HG03469 (cell line): ENCODE data around the gene VWA3A.
A peak's percentile ranks its signal among the peaks of the same experiment; 100 is the strongest.
"Not testable (repeated sequence)": the region's sequence is repeated elsewhere in the genome, so short reads cannot be mapped to it uniquely, and the experiment has no call there.

Source experiments
- ATAC-seq: cut with Tn5 transposase; IDR thresholded peaks from one replicate; pipeline ENCODE4 v1.9.1; 2021; ENCODE audit warnings: mild to moderate bottlenecking, moderate library complexity, moderate number of reproducible peaks; ENCODE audit not compliant: unreplicated experiment

Gene VWA3A

DNA sequence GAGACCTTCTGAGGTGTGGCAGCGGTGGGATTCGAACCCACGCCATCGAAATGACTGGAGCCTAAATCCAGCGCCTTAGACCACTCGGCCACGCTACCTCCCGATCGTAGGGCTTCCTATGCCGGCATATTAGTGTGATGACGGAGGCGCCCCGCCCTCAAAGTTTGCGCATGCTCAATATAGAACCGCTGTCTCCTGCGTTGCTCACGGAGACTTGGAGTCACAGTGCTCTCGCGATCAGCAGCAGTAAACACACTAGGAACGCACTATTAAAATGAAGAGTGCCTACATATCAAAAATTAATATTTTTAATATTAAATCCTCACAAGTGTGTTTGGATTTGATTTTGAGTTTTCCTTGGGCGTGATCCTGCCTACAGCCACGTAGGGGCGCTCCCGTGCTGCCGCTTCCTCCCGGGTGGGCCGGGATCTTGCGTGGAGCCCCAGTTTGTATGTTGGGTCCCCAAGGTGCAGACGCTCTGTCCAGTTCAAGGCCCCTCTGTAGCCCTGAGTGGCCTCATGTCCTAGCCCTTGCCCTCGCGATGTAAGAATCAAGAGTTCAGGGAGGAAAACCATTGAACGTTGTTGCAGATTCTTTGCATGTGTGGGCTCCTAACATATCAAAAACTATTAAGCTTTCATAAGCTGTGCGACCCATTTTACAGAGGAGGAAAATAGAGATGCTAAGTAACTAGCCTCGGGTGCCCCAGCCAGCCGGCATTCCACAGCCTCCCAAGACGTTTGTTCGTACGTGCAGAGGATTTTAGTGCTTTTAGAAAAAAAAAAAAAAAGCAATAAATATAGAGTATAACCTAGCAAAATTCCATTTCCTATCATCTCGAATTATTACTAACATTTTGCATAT lies 103.6 kb downstream of the VWA3A start:
- peak; percentile 23 for ATAC-seq

- not testable (repeated sequence) for ATAC-seq
These were observed 104.3 kb downstream of the VWA3A start for GRCh38 chr16:22196559-22197168.

DNA sequence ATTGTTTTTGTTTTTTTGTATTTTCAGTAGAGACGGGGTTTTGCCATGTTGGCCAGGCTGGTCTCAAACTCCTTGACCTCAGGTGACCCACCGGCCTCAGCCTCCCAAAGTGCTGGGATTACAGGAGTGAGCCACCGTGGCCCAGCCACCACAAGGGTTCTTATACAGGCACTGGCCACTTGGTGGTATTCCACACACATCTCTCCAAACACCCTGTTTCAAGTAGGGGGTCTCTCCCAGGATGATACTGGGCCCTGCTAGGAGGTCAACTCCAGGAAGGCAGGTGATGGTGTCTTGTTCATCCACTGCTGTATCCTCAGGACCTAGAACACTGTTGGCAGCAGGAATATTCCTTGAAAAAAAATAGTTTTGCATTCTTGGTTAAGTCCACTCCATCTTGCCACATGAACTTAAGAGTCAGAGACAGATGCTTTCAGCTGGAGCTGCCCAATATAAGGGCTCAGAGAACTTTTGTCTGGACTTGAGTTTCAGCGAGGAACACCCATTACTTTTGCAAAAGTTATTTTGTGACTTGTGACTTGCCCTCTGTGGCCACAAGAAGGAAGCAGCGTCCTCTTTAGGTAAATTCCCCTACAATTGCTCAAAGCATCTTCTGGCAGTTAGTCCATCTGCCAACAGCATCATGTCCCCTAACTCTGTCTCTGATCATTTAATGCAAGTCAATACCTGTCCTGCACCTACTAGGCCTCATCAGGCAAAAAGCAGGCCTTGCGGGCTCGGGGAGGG lies 106.4 kb downstream of the VWA3A start:
- ATAC-seq: no peak

DNA sequence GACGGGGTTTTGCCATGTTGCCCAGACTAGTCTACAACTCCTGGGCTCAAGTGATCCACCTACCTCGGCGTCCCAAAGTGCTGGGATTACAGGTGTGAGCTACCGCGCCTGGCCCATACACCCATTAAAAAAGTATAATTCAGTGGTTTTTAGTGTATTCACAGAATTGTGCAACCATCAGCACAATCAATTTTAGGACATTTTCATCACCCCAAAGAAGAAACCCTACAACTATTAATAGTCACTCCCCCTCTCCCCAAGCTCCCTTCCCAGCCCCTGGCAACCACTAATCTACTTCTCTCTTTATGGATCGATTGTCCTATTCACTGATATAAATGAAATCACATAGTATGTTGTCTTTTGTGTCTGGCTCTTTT lies 109.9 kb downstream of the VWA3A start:
- ATAC-seq: no peak

DNA sequence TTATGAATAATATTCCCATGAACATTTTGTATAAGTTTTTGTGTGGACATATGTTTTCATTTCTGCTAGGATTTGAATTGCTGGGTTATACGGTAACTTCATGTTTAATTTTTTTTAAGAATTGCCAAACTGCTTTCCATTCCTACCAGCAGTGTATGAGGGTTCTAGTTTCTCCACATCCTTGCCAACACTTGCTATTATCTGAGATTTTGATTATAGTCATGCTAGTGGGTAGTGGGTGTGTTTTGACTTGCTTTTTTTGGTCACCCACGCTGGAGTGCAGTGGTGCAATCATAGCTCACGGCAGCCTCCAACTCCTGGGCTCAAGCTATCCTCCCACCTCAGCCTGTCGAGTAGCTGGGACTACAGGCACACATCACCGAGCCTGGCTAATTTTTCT lies 110.8 kb downstream of the VWA3A start:
- ATAC-seq: no peak

DNA sequence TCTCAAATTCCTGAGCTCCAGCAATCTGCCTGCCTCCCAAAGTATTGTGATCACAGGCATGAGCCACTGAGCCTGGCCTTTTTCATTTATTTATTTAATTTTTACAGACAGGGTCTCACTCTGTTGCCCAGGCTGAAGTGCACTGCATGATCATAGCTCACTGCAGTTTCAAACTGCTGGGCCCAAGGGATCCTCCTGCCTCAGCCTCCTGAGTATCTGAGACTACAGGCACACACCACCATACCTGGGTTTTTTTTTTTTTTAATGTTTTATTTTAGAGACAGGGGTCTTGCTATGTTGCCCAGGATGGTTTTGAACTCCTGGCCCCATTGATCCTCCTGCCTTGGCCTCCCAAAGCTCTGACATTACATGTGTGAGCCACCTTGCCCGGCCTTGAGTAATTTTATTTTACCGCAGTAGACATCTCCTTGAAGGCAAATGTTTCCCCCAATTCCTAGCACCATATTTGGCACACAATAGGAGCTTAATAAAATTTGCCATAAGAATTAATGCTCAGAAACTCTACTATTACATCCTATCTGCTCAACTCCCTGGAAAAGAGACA lies 111.8 kb downstream of the VWA3A start:
- no peak for ATAC-seq

- no peak for ATAC-seq
These were observed 113.3 kb downstream of the VWA3A start for GRCh38 chr16:22205577-22206012.

DNA sequence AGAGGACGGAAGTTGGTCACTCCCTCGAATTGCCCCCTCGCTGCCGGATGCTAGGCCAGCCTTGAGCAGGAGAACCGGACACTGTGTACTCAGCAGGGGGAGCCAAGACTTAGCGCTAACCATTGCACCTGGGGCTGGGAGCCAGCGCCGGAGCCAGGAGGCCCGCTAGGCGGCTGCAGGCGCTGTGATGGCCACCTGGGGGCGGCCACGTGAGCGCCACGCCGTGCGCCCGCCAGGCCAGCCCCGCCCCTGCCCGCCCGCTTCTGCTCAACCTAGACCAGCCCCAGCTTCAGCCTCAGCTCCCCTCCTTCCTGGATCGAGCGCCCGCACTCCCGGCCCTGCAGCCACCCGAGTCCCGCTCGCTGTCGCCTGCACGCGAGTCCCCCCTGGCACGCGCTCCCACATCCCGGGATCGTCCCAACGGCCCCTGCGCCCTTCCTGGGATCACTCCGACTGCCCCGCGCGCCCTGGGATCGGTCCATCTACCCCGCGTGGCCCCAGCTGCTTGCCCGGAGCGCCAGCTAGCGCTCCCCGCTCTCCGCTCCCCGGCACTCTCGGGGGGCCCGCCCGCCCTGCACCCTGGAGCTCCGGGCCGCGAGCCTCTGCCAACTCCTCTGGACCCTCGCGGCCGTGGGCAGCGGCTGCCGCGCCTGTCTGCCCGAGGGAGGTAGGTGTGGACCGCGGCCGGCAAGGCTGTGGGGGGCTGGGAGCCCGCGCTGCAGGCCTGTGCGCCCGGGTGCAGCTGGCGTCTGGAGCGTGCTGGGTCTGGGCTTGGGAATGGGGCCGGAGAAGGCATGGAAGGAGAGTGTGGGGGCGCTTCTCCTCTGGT lies 113.9 kb downstream of the VWA3A start, which contains the start of gene EEF2K:
Gene EEF2K, plus strand, starts transcription at position 266 of the 829 bp plus-strand sequence. CDS start 19,452 bp downstream, outside the sequence.
- ATAC-seq: peak; percentile 61
